ENCODE data around the gene STMN1.

Gene STMN1

GRCh38 chr1:25858494-25858893, 47.7 kb downstream of the STMN1 start:
- DNase-seq (ENCODE audit: insufficient read length, low spot score) (no peak), FAIRE-seq (peak; percentile 16)
- no peak for TF ChIP-seq PAX5 (IDR thresholded peaks at IDR 0.05; ENCODE audit: insufficient read depth, low read length, severe bottlenecking)
- no peak for TF ChIP-seq SPI1 (IDR thresholded peaks at IDR 0.05; ENCODE audit: low read depth, low read length)
- TF ChIP-seq POU2F2 (IDR thresholded peaks at IDR 0.05; ENCODE audit: low read depth, low read length) = no peak
- no peak for TF ChIP-seq POLR2A (IDR thresholded peaks at IDR 0.05; ENCODE audit: low read depth, low read length)
- no peak for TF ChIP-seq TAF1 (IDR thresholded peaks at IDR 0.05; ENCODE audit: low read depth, low read length)
- no peak for TF ChIP-seq POLR2AphosphoS5 (IDR thresholded peaks at IDR 0.05; ENCODE audit: low read depth, low read length)

- no peak for DNase-seq (ENCODE audit: insufficient read length, low spot score)
- no peak for TF ChIP-seq PAX5 (IDR thresholded peaks at IDR 0.05; ENCODE audit: insufficient read depth, low read length, severe bottlenecking)
- TF ChIP-seq POLR2AphosphoS5 (IDR thresholded peaks at IDR 0.05; ENCODE audit: low read depth, low read length) = no peak
- TF ChIP-seq SPI1 (IDR thresholded peaks at IDR 0.05; ENCODE audit: low read depth, low read length) = no peak
- no peak for TF ChIP-seq POU2F2 (IDR thresholded peaks at IDR 0.05; ENCODE audit: low read depth, low read length)
- TF ChIP-seq TAF1 (IDR thresholded peaks at IDR 0.05; ENCODE audit: low read depth, low read length) = no peak
- no peak for TF ChIP-seq POLR2A (IDR thresholded peaks at IDR 0.05; ENCODE audit: low read depth, low read length)
- FAIRE-seq = no peak
Observed at GRCh38 chr1:25856856-25857255, 49.4 kb downstream of the STMN1 start.

GRCh38 chr1:25854554-25854953, 51.7 kb downstream of the STMN1 start:
- TF ChIP-seq PAX5 (IDR thresholded peaks at IDR 0.05; ENCODE audit: insufficient read depth, low read length, severe bottlenecking) (no peak), POLR2AphosphoS5 (IDR thresholded peaks at IDR 0.05; ENCODE audit: low read depth, low read length) (no peak), POLR2A (IDR thresholded peaks at IDR 0.05; ENCODE audit: low read depth, low read length) (no peak), SPI1 (IDR thresholded peaks at IDR 0.05; ENCODE audit: low read depth, low read length) (no peak), TAF1 (IDR thresholded peaks at IDR 0.05; ENCODE audit: low read depth, low read length) (no peak), POU2F2 (IDR thresholded peaks at IDR 0.05; ENCODE audit: low read depth, low read length) (no peak)
- no peak for DNase-seq (ENCODE audit: insufficient read length, low spot score)
- FAIRE-seq = no peak
